Activated CD4-positive, alpha-beta T cell treated with anti-CD3 and anti-CD28 coated beads for 4 hours (primary cell): ENCODE data around the gene TKT.

Experiments
- DNase-seq, 2 donors: peaks; one replicate each; pipeline ENCODE4 v3.0.0-alpha.2; 2020

Gene TKT

DNA sequence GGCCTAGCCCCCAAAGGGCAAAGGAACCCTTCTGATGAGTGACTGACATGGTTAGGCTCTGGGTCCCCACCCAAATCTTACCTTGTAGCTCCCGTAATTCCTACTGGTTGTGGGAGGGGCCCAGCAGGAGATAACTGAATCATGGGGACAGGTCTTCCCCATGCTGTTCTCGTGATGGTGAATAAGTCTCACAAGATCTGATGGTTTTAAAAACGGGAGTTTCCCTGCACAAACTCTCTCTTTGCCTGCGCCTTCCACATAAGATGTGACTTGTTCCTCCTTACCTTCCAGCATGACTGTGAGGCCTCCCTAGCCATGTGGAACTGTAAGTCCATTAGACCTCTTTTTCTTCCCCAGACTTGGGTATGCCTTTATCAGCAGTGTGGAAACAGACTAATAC, 16.9 kb downstream of the TKT start:
- DNase-seq, result no peak

DNA sequence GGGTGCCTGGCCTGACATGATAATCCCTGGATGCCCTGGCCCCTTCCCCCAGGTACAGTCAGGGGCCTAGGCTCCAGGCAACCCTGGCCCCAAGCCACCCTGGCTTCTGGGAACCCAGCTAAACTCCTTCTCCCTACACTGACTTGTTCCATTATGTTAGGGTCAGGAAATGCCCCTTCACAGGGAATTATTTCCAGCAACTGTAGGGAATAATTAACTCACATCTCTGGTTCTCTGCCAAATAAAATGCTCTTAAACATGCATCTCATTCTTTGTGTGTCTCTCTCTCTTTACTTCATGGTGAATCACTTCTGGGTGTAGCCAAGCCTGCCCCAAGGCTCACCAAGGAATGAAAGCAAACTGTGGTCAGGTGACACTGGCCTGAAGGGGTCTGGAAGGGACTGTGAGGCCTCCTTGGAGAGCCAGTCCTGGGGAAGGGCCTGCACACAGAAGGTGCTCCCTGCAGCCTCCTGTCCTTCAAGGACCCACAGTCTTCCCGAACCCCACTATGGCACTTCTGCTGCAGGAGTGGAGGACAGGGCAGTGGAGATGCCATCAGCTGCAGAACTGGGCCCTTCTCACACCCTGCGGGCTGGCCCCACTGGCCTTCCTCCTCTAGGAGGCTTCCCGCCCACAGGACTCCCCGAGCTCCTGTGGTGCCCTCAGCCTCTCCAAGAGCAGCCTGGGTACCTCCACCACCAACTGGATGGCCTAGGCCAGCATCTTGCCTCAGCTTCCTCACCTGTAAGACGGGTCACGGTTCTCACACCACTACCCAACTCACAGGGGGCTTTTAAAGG, 17.6 kb downstream of the TKT start:
- DNase-seq, result no peak

DNA sequence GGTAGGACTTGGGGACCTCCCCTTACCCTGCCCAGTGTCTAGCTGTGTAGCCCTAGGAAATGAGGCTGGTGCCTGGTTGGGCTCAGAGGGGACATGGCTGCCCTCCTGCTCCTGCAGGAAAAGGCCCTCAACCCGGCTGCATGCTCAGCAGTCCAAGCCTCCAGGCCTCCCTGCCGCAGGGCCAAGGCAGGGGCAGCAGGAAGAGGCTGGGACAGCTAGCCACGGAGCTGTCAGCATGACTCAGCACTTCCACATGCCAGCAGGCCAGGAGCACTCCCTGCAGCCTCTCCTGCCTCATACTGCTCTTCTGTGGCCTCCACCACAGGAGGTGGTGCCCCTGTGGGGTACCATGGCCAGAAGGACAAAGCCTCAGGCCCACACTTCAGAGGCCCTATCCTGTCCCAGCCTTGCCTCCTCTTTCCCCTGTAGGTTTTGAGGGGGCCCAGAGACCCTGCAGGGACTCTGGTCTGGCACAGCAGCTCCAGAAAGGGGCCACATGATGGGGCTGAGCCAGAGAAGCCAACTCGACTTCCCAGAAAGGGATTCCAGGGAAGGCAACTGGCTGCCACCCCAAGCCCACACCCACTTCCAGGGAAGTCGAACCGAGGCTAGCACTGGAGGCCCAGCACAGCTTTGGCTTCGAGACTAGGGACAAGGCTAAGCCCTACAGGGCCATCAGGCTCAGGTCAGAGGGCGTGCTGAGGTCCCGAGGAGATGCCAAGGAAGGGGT, 19.5 kb downstream of the TKT start:
- no peak for DNase-seq

DNA sequence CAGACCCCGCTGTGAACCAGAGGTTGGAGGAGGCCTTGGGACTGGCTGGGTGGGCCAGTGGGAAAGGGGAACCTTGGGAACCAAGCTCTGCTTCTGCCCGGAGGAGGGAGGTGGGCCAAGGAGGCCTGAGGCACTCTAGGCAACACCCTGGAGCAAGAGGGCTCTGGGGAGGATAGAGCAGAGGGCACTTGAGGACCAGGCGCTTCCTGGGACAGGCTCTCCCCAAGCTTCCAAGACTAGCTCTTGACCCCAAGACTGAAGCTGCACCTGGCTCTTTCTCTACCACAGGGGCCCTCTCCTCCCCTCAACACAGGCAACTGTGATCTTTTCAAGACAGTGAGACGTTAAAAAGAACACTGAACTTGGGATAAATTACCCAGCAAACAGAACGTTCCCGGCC, 20.3 kb downstream of the TKT start:
- DNase-seq, result no peak

DNA sequence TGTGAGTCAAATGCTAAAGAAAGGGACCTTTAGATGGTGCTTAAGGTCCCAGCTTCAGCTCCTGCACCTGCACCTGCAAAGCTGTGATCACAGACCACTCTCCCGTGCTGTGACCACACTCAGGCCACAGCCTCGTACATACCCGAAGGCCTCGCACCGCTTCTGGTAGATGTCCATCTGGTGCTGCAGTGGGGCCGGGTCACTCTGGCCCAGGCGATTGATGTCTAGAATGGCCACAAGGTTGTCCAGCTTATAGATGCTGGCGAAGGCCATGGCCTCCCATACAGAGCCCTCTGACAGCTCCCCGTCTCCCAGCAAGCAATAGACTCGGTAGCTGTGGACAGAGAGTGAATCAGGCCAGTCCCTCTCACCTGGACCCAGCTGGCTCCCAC, 21.0 kb downstream of the TKT start:
- no peak for DNase-seq

DNA sequence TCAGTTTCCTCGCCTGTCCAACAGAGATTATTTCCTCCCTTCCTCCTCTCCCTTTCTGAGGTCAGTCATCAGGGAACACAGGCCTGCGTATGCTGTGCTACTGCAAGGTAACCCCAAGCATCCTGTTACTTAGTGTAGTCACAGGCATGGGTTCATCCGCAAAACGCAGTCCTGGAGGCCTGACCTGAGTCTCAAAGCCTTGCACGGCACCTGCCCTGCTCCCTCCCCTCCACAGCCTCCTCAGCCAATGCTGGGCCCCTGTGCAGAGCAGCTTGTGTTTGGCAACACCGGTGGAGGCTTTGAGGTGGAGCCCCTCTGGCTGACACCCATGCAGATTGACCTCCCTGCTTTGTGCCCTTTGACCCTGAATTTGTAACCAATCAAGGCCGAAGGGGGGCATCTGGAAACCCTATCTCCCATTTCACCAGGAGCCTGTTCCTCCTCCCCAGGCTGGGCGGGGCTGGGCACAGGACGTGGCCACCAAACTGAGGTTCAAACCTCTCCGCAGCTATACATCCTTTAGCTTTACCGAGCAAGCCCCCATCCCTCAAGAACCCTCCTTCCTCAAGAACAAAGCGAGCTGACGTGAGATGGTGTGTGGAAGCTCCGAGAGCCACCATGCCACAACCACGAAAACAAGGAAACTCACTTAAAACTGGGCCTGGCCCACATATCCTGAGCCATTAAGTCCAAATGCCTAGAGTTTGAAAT, 21.5 kb downstream of the TKT start:
- no peak for DNase-seq

DNA sequence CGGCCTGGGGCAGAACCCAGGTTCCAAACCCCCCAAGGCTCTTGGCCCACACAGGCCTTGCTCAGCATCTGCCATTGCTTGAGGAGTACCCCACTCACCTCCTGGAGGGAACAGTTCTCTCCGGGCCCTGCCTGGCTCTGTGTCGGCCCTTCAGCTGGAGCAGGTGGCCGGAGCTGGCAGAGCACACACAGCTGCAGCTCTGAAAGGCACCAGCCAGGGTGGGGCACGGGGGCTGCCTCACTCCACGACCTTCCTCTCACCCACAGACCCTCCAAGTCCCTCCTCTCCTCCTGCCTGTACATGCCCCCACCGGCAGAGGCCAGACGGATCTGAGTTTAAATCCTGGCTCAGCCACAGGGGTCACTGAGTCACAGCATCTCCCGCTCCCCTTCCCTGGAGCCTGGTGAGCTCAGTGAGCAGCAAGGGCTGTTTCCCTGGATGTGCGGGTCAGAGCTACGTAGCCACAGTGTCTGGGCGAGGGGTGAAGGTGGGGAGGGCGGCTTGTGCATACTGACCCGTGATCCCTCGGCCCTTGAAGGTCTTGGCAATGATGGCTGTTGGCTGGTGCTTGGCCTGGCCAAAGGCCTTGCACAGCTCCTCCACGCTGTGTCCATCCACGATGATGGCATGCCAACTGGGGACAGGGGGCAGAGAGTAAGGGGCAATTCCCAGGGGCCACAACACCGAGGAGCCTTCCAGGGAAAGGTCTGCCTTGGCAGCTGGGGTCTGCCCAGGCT, 23.0 kb downstream of the TKT start:
- no peak for DNase-seq

DNA sequence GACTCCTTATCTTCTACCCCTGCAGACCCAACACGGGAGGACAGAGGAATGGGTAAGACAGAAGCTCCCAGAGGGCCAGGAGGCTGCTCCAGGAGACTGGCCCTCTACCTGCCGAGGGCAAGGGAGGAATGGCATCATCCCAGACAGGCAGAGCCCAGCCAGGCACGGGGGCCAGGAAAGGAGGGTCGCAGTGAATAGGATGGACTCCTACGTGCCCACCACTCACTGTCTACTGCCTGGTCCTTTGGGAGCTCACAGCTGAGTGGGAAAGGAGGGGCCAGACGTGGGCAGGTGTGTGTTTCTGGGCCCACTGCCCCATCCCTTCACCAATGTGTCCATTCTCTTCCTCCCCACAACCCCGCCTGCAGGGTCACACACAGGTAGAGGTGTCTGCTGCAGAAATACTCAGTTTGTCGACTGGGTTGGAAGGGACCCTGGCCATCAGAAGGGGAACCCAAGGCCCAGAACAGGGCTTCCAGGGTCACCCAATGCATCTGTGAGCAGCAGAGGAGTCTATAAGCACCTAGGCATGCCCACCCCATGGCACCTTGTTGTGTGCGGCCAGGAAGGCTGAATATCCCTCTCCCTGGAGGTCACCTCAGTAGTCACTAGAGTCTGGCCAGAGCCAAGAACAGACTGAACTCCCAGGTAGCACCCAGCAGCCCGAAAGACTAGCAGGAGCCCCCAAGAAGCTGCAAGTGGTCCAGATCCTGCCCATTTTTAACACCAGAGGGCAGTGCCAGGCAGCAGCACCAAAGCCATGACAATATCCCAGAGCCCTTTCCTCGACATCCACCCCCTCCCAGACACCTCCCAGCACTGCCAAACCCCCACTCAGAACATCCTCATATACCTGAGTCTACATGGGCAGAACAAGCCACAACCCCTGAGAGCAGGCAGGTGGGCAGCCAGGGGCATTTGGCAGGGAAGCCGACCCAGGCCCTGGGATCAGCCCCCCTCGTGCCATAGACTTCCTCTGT, 24.0 kb downstream of the TKT start:
- DNase-seq, result no peak

DNA sequence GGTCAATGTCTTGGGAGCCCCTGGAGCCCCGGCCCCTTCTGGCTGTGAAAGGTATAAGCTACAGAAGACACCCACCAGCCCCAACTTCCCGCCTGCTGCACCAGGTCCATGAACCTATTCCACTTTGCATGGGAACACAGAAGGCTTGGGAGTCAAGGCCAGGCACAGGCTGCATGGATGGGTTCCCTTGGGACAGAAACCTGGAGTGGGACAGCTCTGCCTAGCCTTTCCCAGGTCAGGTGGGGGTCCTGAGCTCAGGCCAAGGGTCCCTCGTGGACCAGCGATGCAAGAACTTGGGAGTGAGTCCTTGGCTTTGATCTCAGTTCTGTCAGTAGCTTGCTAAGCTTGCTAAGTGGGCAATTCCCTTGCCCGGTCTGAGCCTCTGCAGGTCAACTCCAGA, 25.0 kb downstream of the TKT start:
- DNase-seq, result no peak

DNA sequence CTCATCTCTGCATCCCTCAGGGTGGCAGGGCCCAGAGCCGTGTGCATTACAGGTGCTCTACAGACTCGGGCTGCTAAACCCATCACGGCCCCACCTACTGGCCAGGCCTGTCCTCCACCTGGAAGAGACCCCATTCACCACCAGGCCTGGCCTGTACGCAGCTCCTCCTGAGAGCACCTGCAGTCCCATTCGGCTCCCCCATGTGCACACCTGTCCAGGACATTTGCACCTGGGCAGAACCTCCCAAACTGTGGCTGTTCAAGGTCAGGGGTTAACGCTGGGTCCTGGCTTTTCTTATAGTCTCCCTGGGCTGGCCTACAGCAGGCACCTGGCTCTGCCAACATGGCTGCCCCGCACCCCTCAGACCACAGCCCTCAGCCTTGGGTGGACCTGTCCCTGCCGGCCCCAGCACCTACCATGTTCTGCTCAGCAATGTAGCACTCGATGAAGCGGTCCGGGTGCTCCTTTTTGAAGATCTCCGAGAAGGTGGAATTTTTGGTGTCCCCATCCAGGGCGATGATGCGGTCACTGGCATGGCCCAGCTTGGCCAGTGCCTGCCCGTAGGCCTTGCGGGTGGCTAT, 25.7 kb downstream of the TKT start:
- DNase-seq, result no peak

DNA sequence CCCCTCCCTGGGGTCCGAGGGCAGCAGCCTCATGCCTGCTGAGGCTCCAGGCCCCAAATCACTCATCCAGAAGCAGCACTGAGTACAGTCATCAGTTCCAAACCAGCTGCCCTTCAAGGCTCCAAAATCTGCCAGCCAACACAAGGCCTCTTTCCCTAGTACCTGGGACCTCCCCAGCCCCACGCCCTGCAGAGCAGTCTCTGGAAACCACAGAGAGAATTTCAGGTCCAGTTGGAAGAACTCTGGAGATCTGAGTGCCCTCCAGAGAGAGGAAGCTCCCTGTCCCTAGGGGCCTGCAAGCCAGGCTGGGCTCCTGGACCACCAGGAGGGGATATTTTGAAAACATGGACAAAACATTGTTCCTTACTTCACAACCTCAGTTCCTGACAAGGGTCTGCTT, 26.2 kb downstream of the TKT start:
- DNase-seq, result no peak

DNA sequence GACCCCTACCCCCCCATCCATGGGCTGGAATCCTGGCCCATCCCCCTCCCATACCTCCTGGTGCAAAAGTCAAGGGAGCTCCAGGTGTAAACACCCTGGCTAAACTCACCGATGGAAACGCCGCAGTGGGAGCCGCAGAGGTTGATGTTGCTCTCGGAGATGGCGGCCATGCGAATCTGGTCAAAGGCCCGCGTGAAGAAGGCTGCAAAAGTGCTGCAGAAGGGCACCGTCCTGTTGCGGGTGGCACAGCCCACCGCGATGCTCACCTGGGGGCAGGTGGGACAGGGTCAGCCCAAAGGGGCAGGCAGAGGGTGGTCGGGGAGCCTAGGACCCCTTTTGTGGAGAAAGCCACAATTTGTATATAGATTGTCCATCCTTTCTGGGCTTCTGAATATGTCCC, 26.7 kb downstream of the TKT start:
- no peak for DNase-seq

DNA sequence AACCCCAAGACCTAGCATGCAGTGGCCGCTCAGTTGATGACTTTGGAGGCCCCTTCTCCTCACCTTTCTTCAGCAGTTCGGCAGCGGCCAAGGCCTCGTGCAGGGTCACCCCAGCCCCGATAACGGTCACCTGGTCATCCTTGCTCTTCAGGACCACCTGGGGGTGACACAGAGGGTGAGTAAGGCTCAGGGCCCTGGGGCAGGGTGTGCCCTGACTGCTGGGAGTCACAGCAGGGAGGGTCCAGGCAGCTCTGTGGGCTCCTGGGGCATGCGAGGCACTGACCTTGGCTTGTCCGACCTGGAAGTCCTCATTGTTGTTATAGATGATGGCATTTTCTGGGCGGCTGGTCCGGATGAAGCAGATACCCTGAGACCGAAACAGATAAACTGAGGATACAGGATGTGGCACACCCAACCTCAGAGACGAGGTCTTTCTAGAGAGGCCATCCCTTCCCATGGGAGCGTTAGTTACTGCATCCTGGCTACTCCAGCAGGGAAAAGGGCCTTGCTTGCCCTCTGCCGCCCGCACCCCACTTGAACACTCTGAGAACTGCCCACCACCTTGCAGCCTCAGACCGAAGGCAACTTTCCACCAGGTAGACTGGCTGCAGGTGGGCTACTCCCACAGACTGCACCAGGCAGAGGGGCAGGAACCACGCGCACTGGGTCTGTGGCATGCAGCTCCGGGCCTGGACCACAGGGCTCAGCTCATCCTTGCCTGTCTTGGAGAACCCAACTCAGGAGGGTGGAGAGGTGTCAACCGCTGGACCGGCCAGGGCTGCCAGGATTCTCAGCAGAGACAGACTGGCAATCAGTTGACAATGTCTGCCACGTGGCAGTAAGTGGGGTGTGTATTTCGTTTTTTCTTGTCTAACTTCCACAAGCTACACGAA, 27.6 kb downstream of the TKT start:
- DNase-seq, result no peak

DNA sequence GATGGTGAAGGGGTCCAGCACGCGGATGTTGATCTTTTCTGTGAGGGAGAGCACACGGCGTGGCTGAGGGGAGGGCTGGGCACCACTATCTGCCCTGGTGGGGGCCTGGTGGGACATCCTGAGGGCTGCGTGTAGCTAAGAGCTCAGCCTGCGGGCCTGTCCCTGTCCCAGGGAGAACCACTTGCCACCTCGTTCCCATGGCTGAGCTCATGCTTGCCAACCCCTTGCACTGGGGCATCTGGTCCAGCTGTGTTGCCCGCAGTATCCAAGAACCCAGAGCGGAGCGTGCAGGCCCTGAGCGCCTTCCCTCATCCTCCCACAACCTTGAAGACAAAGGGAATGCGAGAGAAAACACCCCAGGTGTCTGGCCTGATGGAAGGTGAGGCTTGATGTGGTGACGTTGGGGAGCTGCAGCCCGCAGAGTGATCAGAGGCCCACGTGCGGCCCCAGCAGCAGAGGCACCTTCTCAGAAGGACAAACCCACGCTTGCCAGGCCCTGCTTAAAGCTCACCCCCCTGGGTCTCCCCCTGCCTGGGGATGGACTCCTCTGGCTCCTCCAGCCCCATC, 28.9 kb downstream of the TKT start:
- DNase-seq, result no peak

DNA sequence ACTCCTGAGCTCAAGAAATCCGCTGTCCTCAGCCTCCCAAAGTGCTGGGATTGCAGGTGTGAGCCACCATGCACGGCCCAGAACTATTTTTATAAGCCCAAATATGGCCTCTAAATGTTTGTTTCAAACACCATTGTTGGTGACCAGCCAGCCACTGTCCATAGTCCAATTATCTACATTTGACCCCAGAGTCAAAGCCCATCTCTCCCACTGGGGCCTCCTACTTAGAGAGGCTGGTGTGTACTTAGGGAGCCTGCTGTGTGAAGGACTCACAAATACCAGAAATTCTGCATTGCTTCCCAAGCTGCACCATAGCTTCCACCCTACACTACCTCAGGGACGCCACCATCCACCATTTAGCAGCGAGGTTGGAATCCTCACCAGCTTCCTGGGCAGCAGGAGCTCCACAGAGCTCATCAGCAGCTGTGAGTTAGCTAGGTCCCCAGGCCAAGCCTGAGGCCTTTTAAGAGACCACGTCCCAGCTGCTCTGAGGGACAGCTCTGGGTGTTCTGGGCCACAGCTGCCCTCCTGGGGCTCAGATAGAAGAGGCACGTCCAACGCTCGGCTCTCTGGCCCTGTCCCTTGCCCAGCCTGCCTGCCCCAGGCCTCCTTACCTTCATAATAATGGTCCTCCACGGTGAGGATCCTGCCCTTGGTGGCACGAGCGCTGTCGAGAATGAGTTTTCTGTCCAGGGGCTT, 29.5 kb downstream of the TKT start:
- DNase-seq, result no peak

DNA sequence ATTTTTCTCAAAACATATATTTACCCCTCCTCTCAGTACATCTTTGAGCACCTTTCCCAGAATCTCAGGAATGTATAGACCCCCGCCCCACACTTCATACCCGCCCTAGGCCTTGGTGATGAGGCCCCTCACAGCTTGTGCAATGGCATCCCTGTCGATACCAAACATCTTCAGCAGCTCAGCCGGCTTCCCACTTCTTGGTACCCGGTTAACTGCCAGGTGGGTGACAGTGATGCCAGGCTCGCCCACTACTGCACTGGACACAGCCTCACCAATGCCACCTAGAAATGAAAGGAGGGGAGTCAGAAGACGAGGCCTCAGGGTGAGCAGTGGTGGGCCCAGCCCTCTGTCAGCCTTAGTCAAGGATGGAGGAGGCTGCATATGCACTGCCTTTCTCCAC, 30.2 kb downstream of the TKT start:
- DNase-seq, result no peak

DNA sequence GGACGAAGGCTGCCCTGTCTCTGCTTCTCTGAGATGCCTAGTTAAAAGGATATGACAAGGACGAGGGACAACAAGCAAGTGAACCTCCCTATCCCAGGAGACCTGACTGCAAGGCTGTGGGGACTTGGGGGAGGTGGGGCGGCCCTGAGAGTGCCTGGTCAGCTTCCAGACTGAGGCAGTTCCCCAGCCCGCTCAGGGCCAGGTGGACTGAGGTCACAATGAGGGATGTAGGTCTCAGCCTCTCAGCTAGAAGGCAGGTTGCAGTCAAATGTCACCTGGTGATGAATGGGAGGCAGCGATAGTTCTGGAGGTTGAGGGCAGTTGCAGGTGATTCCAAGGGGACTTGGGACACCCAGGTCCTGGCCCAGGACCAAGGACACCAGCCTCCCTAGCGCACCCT, 30.6 kb downstream of the TKT start:
- DNase-seq, result no peak

DNA sequence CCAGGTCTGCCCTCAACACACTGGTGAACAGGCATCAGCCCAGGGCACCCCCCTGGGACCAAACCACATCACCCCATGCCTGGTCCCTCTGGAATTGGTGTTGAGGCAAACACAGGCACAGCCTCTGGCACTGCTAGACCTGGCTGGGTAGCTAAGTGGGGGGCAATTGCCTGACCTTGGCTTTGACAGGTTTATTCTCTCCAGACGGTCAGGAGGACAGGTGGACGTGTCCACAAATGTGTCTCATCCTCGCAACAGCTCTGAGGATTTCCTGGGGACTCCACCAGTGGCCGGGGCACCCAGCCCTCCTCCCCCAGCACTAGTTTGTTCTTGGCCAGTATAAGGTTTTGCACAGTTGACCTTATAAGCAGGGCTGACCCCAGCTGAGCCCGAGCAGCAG, 31.3 kb downstream of the TKT start:
- no peak for DNase-seq

DNA sequence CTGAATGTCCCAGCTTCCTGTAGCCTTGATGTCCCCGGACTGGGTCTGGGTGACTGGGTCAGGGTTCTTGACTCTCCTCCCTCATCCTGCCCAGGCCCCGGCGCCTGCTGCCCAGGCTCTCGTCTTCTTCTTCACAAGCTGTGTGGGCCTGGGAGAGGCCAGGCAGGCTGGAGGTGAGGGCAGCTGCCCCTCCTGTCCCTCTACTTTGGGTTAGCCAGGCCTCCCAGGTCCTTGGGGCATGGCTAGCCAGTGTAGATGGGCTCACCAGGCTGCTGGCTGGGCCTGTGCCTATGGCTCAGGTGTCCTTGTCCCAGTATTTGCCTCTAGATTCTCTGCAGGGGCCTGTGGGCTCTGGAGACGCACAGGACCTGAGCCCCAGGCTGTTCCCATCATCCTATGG, 31.8 kb downstream of the TKT start:
- DNase-seq, result no peak

DNA sequence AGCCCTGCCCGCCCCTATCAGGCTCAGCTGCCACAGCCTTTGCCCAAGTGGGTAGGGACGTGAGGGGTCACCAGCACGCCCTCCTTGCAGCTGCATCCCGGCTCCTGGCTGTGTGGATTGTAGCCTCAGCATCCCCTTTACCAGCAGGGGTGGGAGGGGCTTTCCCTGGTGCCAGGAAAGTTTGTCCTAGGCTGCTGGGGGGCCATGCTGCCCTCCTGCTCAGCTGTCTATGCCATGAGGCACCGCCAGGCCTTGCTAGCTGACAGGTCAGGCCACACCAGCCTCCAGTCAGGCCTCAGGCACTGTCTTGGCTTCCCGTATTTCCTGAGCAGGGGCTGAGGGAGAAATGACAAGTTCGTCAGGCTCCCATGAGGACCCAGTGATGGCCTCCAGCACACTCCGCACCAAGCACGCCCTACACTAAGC, 32.3 kb downstream of the TKT start:
- no peak for DNase-seq
